SK-N-SH (cell line): Measurements from ENCODE around the gene XCR1. TPM values are rescaled to one million over a fixed set of nuclear protein-coding genes. Genes with fewer than 3 reads are reported as not detected.
A peak's percentile ranks its signal among the peaks of the same experiment; 100 is the strongest.

ENCODE experiments used
- EZH2phosphoT487 ChIP-seq: fragments of 200-600 bp; sonication (generic); IDR thresholded peaks from 2 replicates; pipeline ENCODE4 v1.6.1; 2017; ENCODE audit warnings: low read depth, mixed run types, mild to moderate bottlenecking, antibody characterized with exemption, moderate library complexity, borderline replicate concordance
- FOSL2 ChIP-seq: IDR thresholded peaks from 2 replicates; pipeline ENCODE4 v1.4.0; 2012; ENCODE audit warnings: low read depth, mild to moderate bottlenecking, moderate library complexity, borderline replicate concordance
- FOXM1 ChIP-seq: IDR thresholded peaks from 2 replicates; pipeline ENCODE4 v1.4.0; 2012; ENCODE audit warnings: low read depth, mild to moderate bottlenecking
- NFIC ChIP-seq: IDR thresholded peaks from 2 replicates; pipeline ENCODE4 v1.4.0; 2012; ENCODE audit warnings: borderline replicate concordance
- PBX3 ChIP-seq: IDR thresholded peaks from 2 replicates; pipeline ENCODE4; 2012
- REST ChIP-seq: IDR thresholded peaks from 2 replicates; pipeline ENCODE4 v1.6.1; 2012; ENCODE audit warnings: mild to moderate bottlenecking, low read depth, low read length, moderate library complexity
- RFX5 ChIP-seq: IDR thresholded peaks from 2 replicates; pipeline ENCODE4 v1.6.1; 2012; ENCODE audit warnings: mild to moderate bottlenecking, improper control_type of control experiment, low read length
- RXRA ChIP-seq: IDR thresholded peaks from 2 replicates; pipeline ENCODE4 v1.4.0; 2012; ENCODE audit warnings: low read depth, mild to moderate bottlenecking, borderline replicate concordance
- SIN3A ChIP-seq: IDR thresholded peaks from 2 replicates; pipeline ENCODE4 v1.6.1; 2012; ENCODE audit warnings: low read depth, mild to moderate bottlenecking, low read length, moderate library complexity, borderline replicate concordance
- TCF12 ChIP-seq: IDR thresholded peaks from 2 replicates; pipeline ENCODE4 v1.4.0; 2012
- TEAD4 ChIP-seq: IDR thresholded peaks from 2 replicates; pipeline ENCODE4 v1.4.0; 2012; ENCODE audit warnings: mild to moderate bottlenecking, borderline replicate concordance; ENCODE audit not compliant: insufficient read depth
- USF1 ChIP-seq: IDR thresholded peaks from 2 replicates; pipeline ENCODE4 v1.4.0; 2012; ENCODE audit warnings: low read depth, borderline replicate concordance
- USF2 ChIP-seq: fragments of 150-350 bp; IDR thresholded peaks from 2 replicates; pipeline ENCODE4 v1.6.1; 2017; ENCODE audit warnings: antibody characterized with exemption, low read length, low read depth, borderline replicate concordance
- ZBTB33 ChIP-seq: IDR thresholded peaks from 2 replicates; pipeline ENCODE4 v1.4.0; 2012; ENCODE audit warnings: low read depth, borderline replicate concordance
- polyA plus RNA-seq, 3 experiments: library from polyadenylated mRNA; depleted of rRNA; stranded (reverse); fragments of >200 nt; gene quantifications; 2 replicates each; pipeline ENCODE4 v1.2.3, GENCODE V29; 2012

Gene XCR1
- polyA plus RNA-seq, 1 of the 3 experiments (the other 2 are of a cell fraction), result not detected

- TF ChIP-seq PBX3 (no peak), SIN3A (no peak), TCF12 (0 out of 2 replicates have a peak, but pooled peaks have one; percentile 12), USF2 (no peak), TEAD4 (no peak), FOSL2 (peak; percentile 9; the same call in 1 of the 2 replicates), RXRA (no peak), EZH2phosphoT487 (no peak), USF1 (no peak), FOXM1 (no peak), NFIC (no peak), REST (no peak), RFX5 (no peak), ZBTB33 (no peak)
- TF ChIP-seq, all 33 proteins: peak for 3
These were observed 40.8 kb downstream of the XCR1 start (continued) for GRCh38 chr3:45986303-45986982.
